ENCODE data around the gene TWSG1.

Gene TWSG1

GRCh38 chr18:9334329-9334972, at the start of gene TWSG1:
Gene TWSG1, plus strand, starts transcription at chr18:9334773. Its CDS starts 2,457 bp downstream, at chr18:9337230.
- peaks cover 7% of the 10 kb centered on the region for H3K4me1 ChIP-seq
- H3K9ac ChIP-seq, result peak within 1 kb of the TSS; percentile 63
- H2AFZ ChIP-seq, result peak within 1 kb of the TSS; percentile 96
- TF ChIP-seq, protein P1, sequence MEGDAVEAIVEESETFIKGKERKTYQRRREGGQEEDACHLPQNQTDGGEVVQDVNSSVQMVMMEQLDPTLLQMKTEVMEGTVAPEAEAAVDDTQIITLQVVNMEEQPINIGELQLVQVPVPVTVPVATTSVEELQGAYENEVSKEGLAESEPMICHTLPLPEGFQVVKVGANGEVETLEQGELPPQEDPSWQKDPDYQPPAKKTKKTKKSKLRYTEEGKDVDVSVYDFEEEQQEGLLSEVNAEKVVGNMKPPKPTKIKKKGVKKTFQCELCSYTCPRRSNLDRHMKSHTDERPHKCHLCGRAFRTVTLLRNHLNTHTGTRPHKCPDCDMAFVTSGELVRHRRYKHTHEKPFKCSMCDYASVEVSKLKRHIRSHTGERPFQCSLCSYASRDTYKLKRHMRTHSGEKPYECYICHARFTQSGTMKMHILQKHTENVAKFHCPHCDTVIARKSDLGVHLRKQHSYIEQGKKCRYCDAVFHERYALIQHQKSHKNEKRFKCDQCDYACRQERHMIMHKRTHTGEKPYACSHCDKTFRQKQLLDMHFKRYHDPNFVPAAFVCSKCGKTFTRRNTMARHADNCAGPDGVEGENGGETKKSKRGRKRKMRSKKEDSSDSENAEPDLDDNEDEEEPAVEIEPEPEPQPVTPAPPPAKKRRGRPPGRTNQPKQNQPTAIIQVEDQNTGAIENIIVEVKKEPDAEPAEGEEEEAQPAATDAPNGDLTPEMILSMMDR (IDR thresholded peaks at IDR 0.05), result peak; percentile 32
- peak within 1 kb of the TSS; percentile 73 for H3K4me3 ChIP-seq (ENCODE audit: low read depth, low read length)
- no peaks in the 10 kb centered on the region for H3K27me3 ChIP-seq (ENCODE audit: control insufficient read depth, insufficient read depth, low read length)
- peak within 1 kb of the TSS; percentile 84 for H3K4me2 ChIP-seq (ENCODE audit: low read length)
- no peaks in the 10 kb centered on the region for H3K9me3 ChIP-seq (ENCODE audit: control insufficient read depth, low read length)
- peak within 1 kb of the TSS; percentile 43 for H3K27ac ChIP-seq
- H3K79me2 ChIP-seq, result no peaks in the 10 kb centered on the region
- no peaks in the 10 kb centered on the region for H3K36me3 ChIP-seq (ENCODE audit: control insufficient read depth, insufficient read depth, low read length)

GRCh38 chr18:9285604-9286003, 49.0 kb upstream of the TWSG1 start:
- H3K9me3 ChIP-seq (ENCODE audit: control insufficient read depth, low read length), result no peaks in the 10 kb centered on the region
- H3K27ac ChIP-seq, result no peak overlapping the region
- H3K4me2 ChIP-seq (ENCODE audit: low read length), result no peak overlapping the region
- no peak overlapping the region for H2AFZ ChIP-seq
- no peaks in the 10 kb centered on the region for H3K79me2 ChIP-seq
- no peaks in the 10 kb centered on the region for H3K27me3 ChIP-seq (ENCODE audit: control insufficient read depth, insufficient read depth, low read length)
- no peak overlapping the region for H3K4me3 ChIP-seq (ENCODE audit: low read depth, low read length)
- H3K4me1 ChIP-seq, result no peaks in the 10 kb centered on the region
- TF ChIP-seq, protein P1 (IDR thresholded peaks at IDR 0.05), result no peak
- no peak overlapping the region for H3K9ac ChIP-seq
- no peaks in the 10 kb centered on the region for H3K36me3 ChIP-seq (ENCODE audit: control insufficient read depth, insufficient read depth, low read length)

- H3K9me3 ChIP-seq (ENCODE audit: control insufficient read depth, low read length), result no peaks in the 10 kb centered on the region
- H2AFZ ChIP-seq, result no peak overlapping the region
- no peak overlapping the region for H3K4me2 ChIP-seq (ENCODE audit: low read length)
- H3K4me3 ChIP-seq (ENCODE audit: low read depth, low read length), result no peak overlapping the region
- no peaks in the 10 kb centered on the region for H3K4me1 ChIP-seq
- H3K9ac ChIP-seq, result no peak overlapping the region
- H3K79me2 ChIP-seq, result no peaks in the 10 kb centered on the region
- no peaks in the 10 kb centered on the region for H3K27me3 ChIP-seq (ENCODE audit: control insufficient read depth, insufficient read depth, low read length)
- no peak overlapping the region for H3K27ac ChIP-seq
- TF ChIP-seq, protein P1 (IDR thresholded peaks at IDR 0.05), result no peak
- H3K36me3 ChIP-seq (ENCODE audit: control insufficient read depth, insufficient read depth, low read length), result no peaks in the 10 kb centered on the region
Observed at GRCh38 chr18:9287036-9287435, 47.5 kb upstream of the TWSG1 start.

GRCh38 chr18:9289698-9290097, 44.9 kb upstream of the TWSG1 start:
- Histone ChIP-seq H2AFZ (no peak overlapping the region), H3K4me3 (ENCODE audit: low read depth, low read length) (no peak overlapping the region), H3K4me2 (ENCODE audit: low read length) (no peak overlapping the region), H3K79me2 (no peaks in the 10 kb centered on the region), H3K27ac (no peak overlapping the region), H3K9me3 (ENCODE audit: control insufficient read depth, low read length) (no peaks in the 10 kb centered on the region), H3K36me3 (ENCODE audit: control insufficient read depth, insufficient read depth, low read length) (no peaks in the 10 kb centered on the region), H3K27me3 (ENCODE audit: control insufficient read depth, insufficient read depth, low read length) (no peaks in the 10 kb centered on the region), H3K9ac (no peak overlapping the region), H3K4me1 (no peaks in the 10 kb centered on the region)
- TF ChIP-seq, protein P1 (IDR thresholded peaks at IDR 0.05), result no peak

- Histone ChIP-seq H3K4me3 (ENCODE audit: low read depth, low read length) (no peak overlapping the region), H3K36me3 (ENCODE audit: control insufficient read depth, insufficient read depth, low read length) (no peaks in the 10 kb centered on the region), H3K27me3 (ENCODE audit: control insufficient read depth, insufficient read depth, low read length) (no peaks in the 10 kb centered on the region), H3K27ac (no peak overlapping the region), H3K4me1 (no peaks in the 10 kb centered on the region), H3K79me2 (no peaks in the 10 kb centered on the region), H2AFZ (no peak overlapping the region), H3K9ac (no peak overlapping the region), H3K9me3 (ENCODE audit: control insufficient read depth, low read length) (no peaks in the 10 kb centered on the region), H3K4me2 (ENCODE audit: low read length) (no peak overlapping the region)
- TF ChIP-seq, protein P1 (IDR thresholded peaks at IDR 0.05), result no peak
Observed at GRCh38 chr18:9290156-9290555, 44.4 kb upstream of the TWSG1 start.
